Common myeloid progenitor, CD34-positive (primary cell): ENCODE measurements around the gene C17orf114.

ENCODE experiments used
- CTCF ChIA-PET: fragments of 350-600 bp; sonication (Branson Sonifier 250); formaldehyde crosslinking; loops from one replicate; lab custom pipeline; 2021; ENCODE audit warnings: antibody characterized with exemption; lab: Charles Lee
- POLR2A ChIA-PET: fragments of 350-600 bp; sonication (Branson Sonifier 250); formaldehyde crosslinking; loops from one replicate; lab custom pipeline; 2021; ENCODE audit warnings: antibody characterized with exemption; lab: Charles Lee
- DNase-seq, 3 donors: peaks; one replicate each; pipeline versions ENCODE4 v3.0.0 to v3.0.0-alpha.2; 2013
- H3K27ac ChIP-seq, 2 experiments: 1 replicate in 1 of 2; 2 replicates in 1 of 2; pipeline ENCODE4 v1.7.0; 2013; ENCODE audit warnings: inconsistent platforms in 2 of 2, low read length in 2 of 2, mild to moderate bottlenecking in 2 of 2, low read depth in 1 of 2, moderate library complexity in 1 of 2; ENCODE audit not compliant: severe bottlenecking in 2 of 2, insufficient read depth in 1 of 2, poor library complexity in 1 of 2
- H3K27me3 ChIP-seq, 5 experiments: replicated peaks in 2 of 5; 1 replicate in 3 of 5; 2 replicates in 2 of 5; pipeline versions ENCODE4 v1.6.1 to v1.7.0; 2013; ENCODE audit warnings: low read length in 4 of 5, mild to moderate bottlenecking in 2 of 5, moderate library complexity in 2 of 5, inconsistent platforms in 1 of 5; ENCODE audit not compliant: insufficient read depth in 5 of 5, control insufficient read depth in 4 of 5
- H3K36me3 ChIP-seq, 4 experiments: 1 replicate in 2 of 4; 2 replicates in 2 of 4; pipeline versions ENCODE4 v1.6.1 to v1.7.0; 2013; ENCODE audit warnings: low read length in 3 of 4, control low read depth in 1 of 4, mild to moderate bottlenecking in 1 of 4; ENCODE audit not compliant: control insufficient read depth in 4 of 4, insufficient read depth in 4 of 4
- H3K4me1 ChIP-seq, 4 experiments: 1 replicate in 3 of 4; 2 replicates in 1 of 4; pipeline versions ENCODE4 v1.6.1 to v1.7.1; 2013; ENCODE audit warnings: low read length in 3 of 4, mild to moderate bottlenecking in 3 of 4, control low read depth in 1 of 4, inconsistent platforms in 1 of 4, moderate library complexity in 1 of 4; ENCODE audit not compliant: control insufficient read depth in 4 of 4, insufficient read depth in 4 of 4; ENCODE audit errors: control extremely low read depth in 1 of 4
- H3K4me3 ChIP-seq, 7 experiments: 1 replicate in 4 of 7; 2 replicates in 3 of 7; pipeline versions ENCODE4 v1.5.1 to v1.7.0; 2013; ENCODE audit warnings: mild to moderate bottlenecking in 7 of 7, low read length in 6 of 7, moderate library complexity in 6 of 7, inconsistent platforms in 2 of 7, low read depth in 2 of 7, control low read depth in 1 of 7; ENCODE audit not compliant: insufficient read depth in 4 of 7, control insufficient read depth in 1 of 7; ENCODE audit errors: extremely low read depth in 1 of 7
- H3K9me3 ChIP-seq, 5 experiments: 1 replicate in 4 of 5; 2 replicates in 1 of 5; pipeline versions ENCODE4 v1.6.1 to v1.7.1; 2013; ENCODE audit warnings: low read length in 4 of 5, mild to moderate bottlenecking in 2 of 5, inconsistent platforms in 1 of 5, low read depth in 1 of 5, moderate library complexity in 1 of 5; ENCODE audit not compliant: control insufficient read depth in 4 of 5, insufficient read depth in 2 of 5; ENCODE audit errors: control extremely low read depth in 1 of 5
- WGBS: methylation state at CpG from one replicate; pipeline ENCODE4 v1.1.5; 2013; ENCODE audit not compliant: insufficient coverage; 5-methylcytosine and 5-hydroxymethylcytosine counted together

C17orf114 gene

GRCh38 chr17:4800462-4801196, 1.5 kb downstream of the C17orf114 start:
- ChIA-PET CTCF (interaction anchor here (0.7 to 1.1 kb wide), 3 partner anchors 10 to 81 kb away, joined by 3 to 4 read pairs (median 3); no protein-coding TSS in a partner anchor), POLR2A (no interaction called here)
- H3K4me1 ChIP-seq = peaks cover 2 to 12% (median 6%) of the 10 kb centered on the region in 4 experiments
- H3K27me3 ChIP-seq = peaks cover 0 to 3% (median 0%) of the 10 kb centered on the region in 5 experiments
- H3K4me3 ChIP-seq = no peak overlapping the region
- H3K36me3 ChIP-seq = peaks cover 2 to 21% (median 18%) of the 10 kb centered on the region in 4 experiments
- DNase-seq = no peak
- no peak overlapping the region for H3K27ac ChIP-seq
- WGBS = 76% methylated on average over 8 of the region's 10 CpGs
- H3K9me3 ChIP-seq = no peaks in the 10 kb centered on the region

GRCh38 chr17:4796552-4796920, 5.6 kb downstream of the C17orf114 start:
- Histone ChIP-seq H3K27ac (peak overlapping the region; percentile 84 to 87), H3K4me3 (peak overlapping the region; percentile 84 to 100 (median 96)), H3K9me3 (no peaks in the 10 kb centered on the region), H3K27me3 (peaks cover 0 to 5% (median 0%) of the 10 kb centered on the region in 5 experiments), H3K36me3 (peaks cover 2 to 21% (median 18%) of the 10 kb centered on the region in 4 experiments), H3K4me1 (peaks cover 2 to 12% (median 6%) of the 10 kb centered on the region in 4 experiments)
- ChIA-PET POLR2A (interaction anchor here (1.0 kb wide), 1 partner anchor 10 kb away, joined by 3 read pairs; no protein-coding TSS in a partner anchor), CTCF (interaction anchor here (2.1 kb wide), 1 partner anchor 10 kb away, joined by 14 read pairs; the partner anchor contains the start of gene PLD2)
- peak in 1 of 3 donors; percentile 13 for DNase-seq
- no CpG with 5 or more reads among the region's 7 CpGs for WGBS

- Histone ChIP-seq H3K27me3 (peaks cover 0 to 5% (median 3%) of the 10 kb centered on the region in 5 experiments), H3K27ac (no peak overlapping the region)
- CTCF ChIA-PET = no interaction called here
Measured at GRCh38 chr17:4795168-4795567, 7.0 kb downstream of the C17orf114 start.

GRCh38 chr17:4790705-4791088, 11.4 kb downstream of the C17orf114 start:
- no peak for DNase-seq
- WGBS = 68% methylated on average over 3 of the region's 7 CpGs
- H3K27ac ChIP-seq = peak overlapping the region in 1 of 2 experiments; percentile 38
- H3K4me1 ChIP-seq = peaks cover 0 to 31% (median 25%) of the 10 kb centered on the region in 4 experiments
- H3K4me3 ChIP-seq = peak overlapping the region in 6 of 7 experiments; percentile 33 to 80 (median 68)
- POLR2A ChIA-PET = interaction anchor here (1.3 to 2.2 kb wide), 2 partner anchors 16 to 81 kb away, joined by 3 to 6 read pairs; partner anchors contain the start of genes ARRB2 and PLD2
- peaks cover 0 to 45% (median 25%) of the 10 kb centered on the region in 5 experiments for H3K27me3 ChIP-seq
- no peaks in the 10 kb centered on the region for H3K36me3 ChIP-seq
- H3K9me3 ChIP-seq = no peaks in the 10 kb centered on the region
- CTCF ChIA-PET = interaction anchor here (0.8 to 5.9 kb wide), 18 partner anchors 9 to 109 kb away, joined by 3 to 40 read pairs (median 4); partner anchors contain the start of genes C17orf107, MED11 and PLD2

More at GRCh38 chr17:4795168-4795567, 7.0 kb downstream of the C17orf114 start:
- Histone ChIP-seq H3K4me1 (peaks cover 2 to 18% (median 11%) of the 10 kb centered on the region in 4 experiments), H3K9me3 (no peaks in the 10 kb centered on the region), H3K36me3 (peaks cover 2 to 21% (median 17%) of the 10 kb centered on the region in 4 experiments), H3K4me3 (no peak overlapping the region)
- DNase-seq = no peak
- POLR2A ChIA-PET = no interaction called here
- WGBS = no CpG with 5 or more reads among the region's 1 CpG

DNA sequence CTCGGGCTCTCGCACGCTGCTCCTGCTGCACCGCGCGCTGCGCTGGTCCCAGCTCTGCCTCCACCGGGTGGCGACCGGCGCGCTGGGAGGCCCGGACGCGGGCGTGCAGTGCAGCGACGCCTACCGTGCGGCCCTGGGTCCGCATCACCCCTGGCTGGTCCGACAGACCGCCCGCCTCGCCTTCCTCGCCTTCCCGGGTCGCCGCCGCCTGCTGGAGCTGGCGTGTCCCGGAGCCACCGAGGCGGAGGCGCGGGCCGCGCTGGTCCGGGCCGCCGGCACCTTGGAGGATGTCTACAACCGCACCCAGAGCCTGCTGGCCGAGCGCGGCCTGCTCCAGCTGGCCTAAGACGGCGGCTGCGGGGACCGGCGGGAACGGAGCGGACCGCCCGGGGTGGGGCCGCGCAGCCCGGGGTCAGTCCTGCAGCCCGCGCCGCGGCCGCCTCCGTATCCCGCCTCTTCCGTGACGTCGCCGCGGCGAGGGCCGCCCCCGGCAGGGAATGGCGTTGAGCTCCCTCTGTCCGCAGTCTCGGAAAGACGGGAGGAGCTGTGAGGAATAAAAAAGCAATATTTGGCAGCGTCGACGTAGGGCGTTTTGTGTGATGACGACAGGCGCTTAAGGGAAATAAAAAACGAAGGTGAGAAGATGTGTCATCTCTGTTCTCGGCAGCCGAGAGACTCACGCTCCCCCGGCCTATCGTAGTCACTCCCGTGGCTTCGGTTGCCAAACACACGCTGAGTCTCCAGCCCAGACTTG, 12.0 kb downstream of the C17orf114 start:
- POLR2A ChIA-PET = interaction anchor here (0.6 to 2.2 kb wide), 4 partner anchors 9 to 80 kb away, joined by 3 to 6 read pairs (median 4); partner anchors contain the start of genes ARRB2 and PLD2
- no peaks in the 10 kb centered on the region for H3K9me3 ChIP-seq
- under 1% methylated on average over 79 of the region's 91 CpGs for WGBS
- peak overlapping the region; percentile 33 to 80 (median 63) for H3K4me3 ChIP-seq
- peak; percentile 80 to 83 (median 81) for DNase-seq
- no peaks in the 10 kb centered on the region for H3K36me3 ChIP-seq
- peak overlapping the region in 1 of 2 experiments; percentile 38 for H3K27ac ChIP-seq
- H3K4me1 ChIP-seq = peaks cover 0 to 37% (median 29%) of the 10 kb centered on the region in 4 experiments
- CTCF ChIA-PET = interaction anchor here (0.8 to 5.9 kb wide), 26 partner anchors 8 to 150 kb away, joined by 3 to 40 read pairs (median 4); partner anchors contain the start of genes C17orf107, MED11, PLD2 and RNF167
- H3K27me3 ChIP-seq = peaks cover 0 to 50% (median 28%) of the 10 kb centered on the region in 5 experiments

GRCh38 chr17:4789701-4789950, 12.5 kb downstream of the C17orf114 start:
- Histone ChIP-seq H3K9me3 (no peaks in the 10 kb centered on the region), H3K27me3 (peaks cover 0 to 55% (median 29%) of the 10 kb centered on the region in 5 experiments), H3K36me3 (no peaks in the 10 kb centered on the region), H3K4me3 (peak overlapping the region; percentile 8 to 80 (median 63)), H3K4me1 (peaks cover 0 to 39% (median 30%) of the 10 kb centered on the region in 4 experiments), H3K27ac (no peak overlapping the region)
- 0% methylated on average over 12 of the region's 25 CpGs for WGBS
- CTCF ChIA-PET = interaction anchor here (0.9 to 5.9 kb wide), 23 partner anchors 9 to 150 kb away, joined by 3 to 40 read pairs (median 4); partner anchors contain the start of genes MED11, RNF167 and SLC25A11
- POLR2A ChIA-PET = interaction anchor here (0.6 to 2.2 kb wide), 4 partner anchors 10 to 80 kb away, joined by 3 to 6 read pairs (median 4); partner anchors contain the start of genes ARRB2 and PLD2
- no peak for DNase-seq
